Measurements from ENCODE around the gene C19orf12.

Gene C19orf12

DNA sequence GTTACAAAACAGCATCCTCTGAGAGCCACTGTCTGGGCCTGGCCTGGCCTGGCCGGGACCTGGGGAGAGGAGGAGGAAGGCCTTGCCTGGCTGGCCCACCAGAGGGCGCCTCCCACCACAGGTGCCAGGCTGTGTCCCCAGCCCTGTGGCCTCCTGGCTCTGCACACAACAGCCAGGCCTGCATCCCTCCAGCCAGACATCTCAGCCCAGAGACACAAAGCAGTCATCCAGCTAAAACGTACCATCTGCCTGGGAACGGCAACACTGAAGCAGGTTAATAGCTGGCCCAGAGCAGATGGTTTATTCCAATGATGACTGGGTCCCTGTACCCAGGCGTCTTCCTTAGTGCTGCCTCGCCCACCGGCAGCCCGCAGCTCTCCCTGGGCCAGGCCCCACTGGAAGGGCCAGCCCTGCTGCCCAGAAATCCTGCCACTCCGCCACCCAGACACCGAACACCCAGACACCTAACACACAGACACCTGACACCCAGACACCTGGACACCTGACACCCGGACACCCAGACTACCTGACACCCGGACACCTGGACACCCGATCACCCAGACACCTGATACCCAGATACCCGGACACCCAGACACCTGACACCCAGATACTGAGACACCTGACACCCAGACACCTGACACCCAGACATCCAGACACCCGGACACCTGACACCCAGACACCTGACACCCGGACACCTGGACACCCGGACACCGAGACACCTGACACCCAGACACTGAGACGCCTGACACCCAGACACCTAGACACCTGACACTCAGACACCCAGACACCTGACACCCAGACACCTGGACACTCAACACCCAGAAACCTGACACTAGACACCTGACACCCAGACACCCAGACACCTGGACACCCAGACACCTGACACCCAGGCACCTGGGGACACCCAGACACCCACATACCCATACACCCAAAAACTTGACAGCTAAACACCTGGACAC lies 20.1 kb downstream of the C19orf12 start:
- CTCF ChIA-PET: interaction anchor here (0.6 to 6.0 kb wide), 20 partner anchors 9 to 179 kb away, joined by 3 to 115 read pairs (median 5); partner anchors contain the start of genes C19orf12, PLEKHF1 and POP4
- POLR2A ChIA-PET: no interaction called here
- TF ChIP-seq, protein P1, sequence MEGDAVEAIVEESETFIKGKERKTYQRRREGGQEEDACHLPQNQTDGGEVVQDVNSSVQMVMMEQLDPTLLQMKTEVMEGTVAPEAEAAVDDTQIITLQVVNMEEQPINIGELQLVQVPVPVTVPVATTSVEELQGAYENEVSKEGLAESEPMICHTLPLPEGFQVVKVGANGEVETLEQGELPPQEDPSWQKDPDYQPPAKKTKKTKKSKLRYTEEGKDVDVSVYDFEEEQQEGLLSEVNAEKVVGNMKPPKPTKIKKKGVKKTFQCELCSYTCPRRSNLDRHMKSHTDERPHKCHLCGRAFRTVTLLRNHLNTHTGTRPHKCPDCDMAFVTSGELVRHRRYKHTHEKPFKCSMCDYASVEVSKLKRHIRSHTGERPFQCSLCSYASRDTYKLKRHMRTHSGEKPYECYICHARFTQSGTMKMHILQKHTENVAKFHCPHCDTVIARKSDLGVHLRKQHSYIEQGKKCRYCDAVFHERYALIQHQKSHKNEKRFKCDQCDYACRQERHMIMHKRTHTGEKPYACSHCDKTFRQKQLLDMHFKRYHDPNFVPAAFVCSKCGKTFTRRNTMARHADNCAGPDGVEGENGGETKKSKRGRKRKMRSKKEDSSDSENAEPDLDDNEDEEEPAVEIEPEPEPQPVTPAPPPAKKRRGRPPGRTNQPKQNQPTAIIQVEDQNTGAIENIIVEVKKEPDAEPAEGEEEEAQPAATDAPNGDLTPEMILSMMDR (IDR thresholded peaks at IDR 0.05; ENCODE audit: control extremely low read depth, extremely low read depth, low read depth, missing control alignments): peak; percentile 93
- peak; percentile 83 for DNase-seq (ENCODE audit: extremely low spot score)

DNA sequence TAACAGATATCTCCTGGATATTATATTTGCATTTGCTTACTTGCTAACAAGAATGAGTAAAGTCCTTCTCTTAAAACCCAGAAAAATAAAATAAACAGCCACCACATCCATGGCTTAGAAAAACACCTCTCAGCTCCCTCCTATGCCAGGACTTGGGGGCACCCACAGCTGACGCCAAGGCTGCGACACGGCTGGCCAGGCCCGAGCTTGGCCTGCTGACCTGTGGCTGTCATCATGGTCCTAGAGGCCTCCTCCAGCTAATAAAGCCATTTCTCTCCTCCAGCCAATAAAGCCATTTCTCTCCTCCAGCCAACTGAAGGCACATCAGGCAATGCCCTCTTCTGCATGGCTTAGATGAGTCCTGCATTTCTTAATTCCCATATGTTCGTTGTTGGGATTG lies 20.9 kb downstream of the C19orf12 start:
- CTCF ChIA-PET: interaction anchor here (0.7 to 6.0 kb wide), 21 partner anchors 10 to 180 kb away, joined by 3 to 115 read pairs (median 4); partner anchors contain the start of genes C19orf12, PLEKHF1 and POP4
- POLR2A ChIA-PET: no interaction called here
- TF ChIP-seq, protein P1 (IDR thresholded peaks at IDR 0.05; ENCODE audit: control extremely low read depth, extremely low read depth, low read depth, missing control alignments): no peak
- DNase-seq (ENCODE audit: extremely low spot score): no peak

DNA sequence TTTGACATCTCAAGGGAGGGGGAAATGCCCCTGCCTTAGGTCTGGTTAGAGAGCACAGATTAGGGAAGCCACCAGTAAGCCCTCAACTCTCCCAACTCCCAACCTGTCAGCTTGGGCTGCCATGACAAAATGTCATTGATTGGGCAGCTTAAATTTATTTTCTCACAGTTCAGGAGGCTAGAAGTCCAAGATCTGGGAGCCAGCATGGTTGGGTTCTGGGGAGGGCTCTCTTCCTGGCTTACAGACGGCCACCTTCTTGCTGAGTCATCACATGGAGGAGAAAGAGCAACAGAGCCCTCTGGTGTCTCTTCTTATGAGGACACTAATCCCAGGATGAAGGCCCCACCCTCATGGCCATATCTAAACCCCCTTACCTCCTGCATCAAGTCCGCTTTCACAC lies 24.2 kb downstream of the C19orf12 start:
- ChIA-PET CTCF (interaction anchor here (0.7 to 6.0 kb wide), 10 partner anchors 9 to 115 kb away, joined by 3 to 115 read pairs (median 9); partner anchors contain the start of genes C19orf12, PLEKHF1 and POP4), POLR2A (no interaction called here)
- no peak for DNase-seq (ENCODE audit: extremely low spot score)

DNA sequence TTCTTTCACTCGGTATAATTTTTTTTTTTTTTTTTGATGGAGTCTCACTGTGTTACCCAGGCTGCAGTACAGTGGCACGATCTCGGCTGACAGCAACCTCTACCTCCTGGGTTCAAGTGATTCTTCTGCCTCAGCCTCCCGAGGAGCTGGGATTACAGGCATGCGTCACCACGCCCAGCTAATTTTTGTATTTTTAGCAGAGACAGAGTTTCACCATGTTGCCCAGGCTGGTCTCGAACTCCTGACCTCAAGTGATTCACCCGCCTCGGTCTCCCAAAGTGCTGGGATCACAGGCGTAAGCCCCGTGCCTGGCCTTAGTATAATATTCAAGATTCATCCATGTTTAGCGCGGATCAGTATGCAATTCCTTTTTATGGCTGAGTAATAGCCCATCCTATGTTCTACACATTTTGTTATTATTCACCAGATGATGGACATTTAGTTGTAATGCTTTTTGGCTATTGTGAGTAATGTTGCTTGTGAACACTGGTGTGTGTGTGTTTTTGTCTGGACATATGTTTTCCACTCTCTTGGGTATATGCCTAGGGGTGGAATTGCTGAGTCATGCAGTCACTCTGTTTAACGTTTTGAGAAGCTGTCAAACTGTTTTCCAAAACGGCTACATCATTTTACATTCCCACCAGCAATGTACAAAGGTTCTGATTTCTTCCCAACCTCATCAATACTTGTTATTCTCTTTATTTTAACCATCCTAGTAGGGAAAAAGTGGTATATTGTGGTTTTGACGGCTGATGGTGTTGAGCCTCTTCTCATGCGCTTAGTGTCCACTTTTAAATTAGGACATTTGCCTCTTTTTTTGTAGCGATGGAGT lies 26.9 kb downstream of the C19orf12 start:
- DNase-seq (ENCODE audit: extremely low spot score): no peak
- ChIA-PET POLR2A (no interaction called here), CTCF (no interaction called here)
- TF ChIP-seq, protein P1 (IDR thresholded peaks at IDR 0.05; ENCODE audit: control extremely low read depth, extremely low read depth, low read depth, missing control alignments): no peak

More for the DNA sequence above, 24.2 kb downstream of the C19orf12 start:
- TF ChIP-seq, protein P1 (IDR thresholded peaks at IDR 0.05; ENCODE audit: control extremely low read depth, extremely low read depth, low read depth, missing control alignments): peak; percentile 44

DNA sequence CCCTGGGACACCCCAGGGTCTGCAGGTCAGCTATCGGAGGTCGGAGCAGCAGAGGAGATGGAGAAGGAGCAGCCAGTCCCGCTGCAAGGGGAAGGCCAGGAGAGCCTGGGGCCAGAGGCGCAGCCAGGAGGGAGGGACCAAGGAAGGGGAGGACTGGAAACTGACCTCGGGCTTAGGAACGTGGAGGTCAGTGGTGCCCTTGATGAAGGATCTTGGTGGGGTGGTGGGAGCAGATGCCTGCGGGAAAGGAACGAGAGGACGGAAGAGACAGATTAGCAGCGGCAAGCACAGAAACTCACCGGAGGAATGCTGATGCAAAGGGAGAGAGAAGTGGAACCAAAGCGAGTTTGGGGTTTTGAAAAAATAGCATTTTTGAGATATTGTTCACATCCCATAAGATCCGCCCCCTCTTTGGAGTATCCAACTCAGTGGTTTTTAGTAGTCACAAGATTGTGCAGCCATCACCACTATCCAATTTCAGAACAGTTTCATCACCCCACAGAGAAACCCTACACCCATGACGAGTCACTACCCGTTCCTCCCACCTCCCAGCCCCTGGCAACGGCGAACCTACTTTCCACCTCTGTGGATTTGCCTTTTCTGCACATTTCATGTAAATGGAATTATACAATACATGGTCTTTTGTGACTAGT lies 27.7 kb downstream of the C19orf12 start:
- POLR2A ChIA-PET: no interaction called here
- CTCF ChIA-PET: interaction anchor here (1.1 to 1.5 kb wide), 2 partner anchors 16 to 77 kb away, joined by 5 to 6 read pairs; no protein-coding TSS in a partner anchor
- TF ChIP-seq, protein P1 (IDR thresholded peaks at IDR 0.05; ENCODE audit: control extremely low read depth, extremely low read depth, low read depth, missing control alignments): no peak
- no peak for DNase-seq (ENCODE audit: extremely low spot score)

All from GM10248 (cell line).